Stimulated activated effector memory CD8-positive, alpha-beta T cell treated with anti-CD3 and anti-CD28 coated beads, Interleukin-12 subunit alpha, Interleukin-12 subunit beta, amount 100 ng/mL, for 72 hours (primary cell): ENCODE measurements around the gene DDRGK1.
"Not testable (repeated sequence)": the region's sequence is repeated elsewhere in the genome, so short reads cannot be mapped to it uniquely, and the experiment has no call there.

Source experiments
- ATAC-seq: fragments of 150-1000 bp; cut with Tn5 transposase; 2 replicates; pipeline ENCODE4 v1.10.0; 2021
- DNase-seq, 2 donors: peaks; one replicate each; pipeline ENCODE4 v3.0.0; 2021 to 2022; ENCODE audit warnings: low spot score in 2 of 2
- H3K27ac Mint-ChIP-seq: one replicate; pipeline ENCODE4 v1.8.0; 2022; ENCODE audit warnings: mild to moderate bottlenecking, mixed read lengths
- H3K36me3 Mint-ChIP-seq: one replicate; pipeline ENCODE4 v1.8.0; 2022; ENCODE audit warnings: mild to moderate bottlenecking, mixed read lengths
- H3K4me1 Mint-ChIP-seq: one replicate; pipeline ENCODE4 v1.8.0; 2022; ENCODE audit warnings: mixed read lengths
- H3K4me3 Mint-ChIP-seq: one replicate; pipeline ENCODE4 v1.8.0; 2022; ENCODE audit warnings: mild to moderate bottlenecking, mixed read lengths
- H3K9me3 Mint-ChIP-seq: one replicate; pipeline ENCODE4 v1.8.0; 2022; ENCODE audit warnings: mixed read lengths

DDRGK1 gene

DNA sequence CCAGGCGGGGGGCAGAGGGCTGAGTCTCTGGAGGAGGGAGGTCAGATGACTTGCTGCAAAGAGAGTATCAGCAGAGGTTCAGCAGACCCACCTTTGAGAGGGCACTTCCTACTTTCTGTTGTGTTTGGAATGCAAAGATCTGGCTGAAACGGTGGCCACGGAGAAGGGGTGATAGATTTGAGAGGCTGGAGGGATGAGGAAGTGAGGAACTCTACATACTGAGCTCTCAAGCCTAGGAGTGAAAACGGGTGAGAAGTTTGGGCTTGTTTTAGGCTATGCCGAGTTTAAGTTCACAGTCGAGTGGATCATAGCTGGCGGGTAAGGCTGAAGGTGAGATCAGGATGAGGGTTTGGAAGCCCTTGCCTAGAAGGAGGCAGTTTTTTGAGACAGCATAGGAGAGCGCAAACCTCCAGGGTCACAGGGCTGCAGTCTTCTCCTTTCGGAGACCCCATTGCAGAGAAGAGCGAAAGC is 4.3 kb upstream of the DDRGK1 start:
- DNase-seq (peak in 1 of 2 donors; percentile 55), ATAC-seq (peak; percentile 2)
- Mint-ChIP-seq H3K36me3 (peaks cover 27% of the 10 kb centered on the region), H3K9me3 (no peaks in the 10 kb centered on the region), H3K4me3 (peak overlapping the region; percentile 97), H3K27ac (peak overlapping the region; percentile 99), H3K4me1 (peaks cover 37% of the 10 kb centered on the region)

DNA sequence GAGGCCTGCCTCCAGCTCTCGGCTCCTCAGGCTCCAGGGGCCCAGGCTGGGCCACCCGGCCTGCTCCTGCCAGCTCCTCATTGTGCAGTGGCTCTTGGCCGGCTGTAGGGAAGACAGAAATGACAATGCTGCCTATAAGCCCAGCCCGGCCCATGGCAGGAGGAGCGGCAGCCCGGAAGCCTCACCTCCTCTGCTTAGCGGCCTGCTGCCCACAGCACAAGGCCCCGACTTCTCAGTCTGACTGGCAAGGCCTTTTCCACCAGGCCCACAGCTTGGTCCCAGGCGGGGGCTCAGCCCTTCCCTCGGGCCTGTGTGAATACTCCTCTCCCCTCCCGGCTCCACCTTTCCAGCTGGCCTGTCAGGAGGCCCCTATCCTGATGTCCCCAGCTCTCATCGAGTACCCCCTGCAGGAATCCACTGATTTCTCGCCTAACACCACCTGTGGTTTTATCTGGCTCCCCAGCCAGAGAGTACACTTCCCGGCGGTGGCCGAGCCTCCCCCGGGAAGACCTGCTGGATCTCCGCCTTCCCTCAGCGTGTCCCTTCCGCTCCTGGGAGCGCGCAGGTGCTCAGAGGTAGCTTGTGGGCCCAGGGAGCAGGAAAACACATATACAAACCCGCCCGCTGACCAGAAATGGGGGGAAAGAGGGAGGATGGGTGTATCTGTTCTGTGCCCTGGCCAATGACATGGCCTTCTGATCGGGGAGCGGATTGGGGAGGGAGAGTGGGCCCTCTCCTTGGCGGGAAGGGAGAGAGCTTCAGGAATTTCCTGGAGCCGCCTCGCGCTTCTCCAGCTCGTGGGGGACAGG is 963 bp downstream of the DDRGK1 start:
- peaks cover 26% of the 10 kb centered on the region for H3K4me1 Mint-ChIP-seq
- DNase-seq (peak; percentile 41 to 84), ATAC-seq (peak; percentile 83)
- peaks cover 60% of the 10 kb centered on the region for H3K36me3 Mint-ChIP-seq
- H3K4me3 Mint-ChIP-seq = peak overlapping the region; percentile 99
- H3K27ac Mint-ChIP-seq = peak overlapping the region; percentile 99
- no peaks in the 10 kb centered on the region for H3K9me3 Mint-ChIP-seq

DNA sequence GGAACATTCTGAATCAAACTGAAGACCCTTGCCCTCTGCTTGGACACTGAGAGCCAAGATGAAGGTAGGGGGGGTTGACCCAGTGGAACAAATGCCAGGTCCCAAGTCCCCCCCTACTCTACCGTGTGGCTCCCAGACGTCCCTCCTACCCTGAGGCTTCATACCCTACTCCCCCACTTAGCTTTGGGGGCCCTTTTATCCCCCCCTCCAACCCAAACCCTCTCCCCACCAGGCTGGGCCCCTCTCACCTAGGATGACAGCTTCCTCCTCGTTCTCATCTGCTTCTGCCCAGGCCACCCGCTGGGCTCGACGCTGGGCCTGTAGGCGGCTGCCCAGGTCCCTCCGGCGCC is 1.5 kb downstream of the DDRGK1 start:
- H3K4me3 Mint-ChIP-seq = peak overlapping the region; percentile 99
- no peaks in the 10 kb centered on the region for H3K9me3 Mint-ChIP-seq
- DNase-seq (no peak), ATAC-seq (no peak)
- peaks cover 64% of the 10 kb centered on the region for H3K36me3 Mint-ChIP-seq
- peak overlapping the region; percentile 99 for H3K27ac Mint-ChIP-seq
- peaks cover 23% of the 10 kb centered on the region for H3K4me1 Mint-ChIP-seq

DNA sequence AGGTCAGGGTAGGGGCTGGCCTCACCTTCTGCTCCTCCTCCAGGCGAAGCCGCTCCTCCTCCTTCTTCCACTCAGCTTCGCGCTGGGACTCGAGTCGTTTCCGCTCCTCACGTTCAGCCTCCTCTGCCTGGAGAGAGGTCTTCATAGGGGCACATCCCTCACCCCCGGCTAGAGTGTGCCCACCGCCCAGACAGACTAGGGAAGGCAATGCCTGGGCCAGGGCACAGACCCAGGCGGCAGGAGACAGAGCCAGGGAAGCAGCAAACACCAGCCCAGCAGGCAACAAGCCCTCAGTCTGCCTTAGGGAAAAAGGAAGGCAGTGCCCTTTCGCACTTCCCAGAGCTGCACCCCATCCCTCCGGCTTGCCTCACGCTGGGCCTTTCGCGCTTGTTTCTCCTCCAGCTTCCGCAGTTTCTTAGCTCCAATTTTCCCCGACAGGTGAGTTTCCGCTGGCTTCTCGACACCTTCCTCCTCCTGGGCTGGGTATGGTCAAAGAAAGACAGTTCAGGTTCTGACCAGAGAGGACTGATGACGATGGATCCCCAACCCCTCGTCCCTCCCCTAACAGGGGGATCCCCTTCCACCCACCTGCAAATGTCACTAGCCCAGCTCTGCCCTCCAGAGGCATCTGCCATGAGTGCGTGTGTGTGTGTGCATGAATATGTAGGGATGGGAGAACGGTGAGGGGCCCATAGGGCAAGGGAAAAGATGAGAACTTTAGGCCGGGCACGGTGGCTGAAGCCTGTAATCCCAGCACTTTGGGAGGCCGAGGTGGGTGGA is 4.3 kb downstream of the DDRGK1 start:
- Mint-ChIP-seq H3K36me3 (peaks cover 92% of the 10 kb centered on the region), H3K4me3 (no peak overlapping the region), H3K4me1 (peaks cover 34% of the 10 kb centered on the region), H3K27ac (no peak overlapping the region), H3K9me3 (no peaks in the 10 kb centered on the region)
- DNase-seq (no peak), ATAC-seq (no peak)

DNA sequence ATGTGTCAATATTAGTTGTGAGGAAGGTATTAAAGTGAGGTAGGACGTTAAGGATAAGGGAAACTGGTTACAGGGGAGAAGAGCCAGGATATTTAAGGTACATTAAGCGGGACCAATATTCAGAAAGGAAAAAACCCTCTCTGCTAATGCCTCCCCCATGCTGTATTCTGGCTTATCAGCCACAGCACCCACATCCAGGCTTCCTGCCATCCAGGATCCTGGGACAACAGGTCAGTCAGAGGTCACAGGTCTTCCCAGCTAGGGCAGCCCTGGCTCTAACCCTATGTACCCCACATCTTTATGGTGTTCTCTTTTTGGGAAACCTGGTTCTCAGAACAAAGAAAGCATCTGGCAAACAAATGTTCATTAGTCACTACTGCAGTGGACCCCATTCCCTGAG is 5.3 kb downstream of the DDRGK1 start:
- ATAC-seq = no peak
- peaks cover 95% of the 10 kb centered on the region for H3K36me3 Mint-ChIP-seq
- no peak overlapping the region for H3K4me3 Mint-ChIP-seq
- H3K27ac Mint-ChIP-seq = no peak overlapping the region
- peaks cover 28% of the 10 kb centered on the region for H3K4me1 Mint-ChIP-seq
- DNase-seq = no peak
- H3K9me3 Mint-ChIP-seq = no peaks in the 10 kb centered on the region

DNA sequence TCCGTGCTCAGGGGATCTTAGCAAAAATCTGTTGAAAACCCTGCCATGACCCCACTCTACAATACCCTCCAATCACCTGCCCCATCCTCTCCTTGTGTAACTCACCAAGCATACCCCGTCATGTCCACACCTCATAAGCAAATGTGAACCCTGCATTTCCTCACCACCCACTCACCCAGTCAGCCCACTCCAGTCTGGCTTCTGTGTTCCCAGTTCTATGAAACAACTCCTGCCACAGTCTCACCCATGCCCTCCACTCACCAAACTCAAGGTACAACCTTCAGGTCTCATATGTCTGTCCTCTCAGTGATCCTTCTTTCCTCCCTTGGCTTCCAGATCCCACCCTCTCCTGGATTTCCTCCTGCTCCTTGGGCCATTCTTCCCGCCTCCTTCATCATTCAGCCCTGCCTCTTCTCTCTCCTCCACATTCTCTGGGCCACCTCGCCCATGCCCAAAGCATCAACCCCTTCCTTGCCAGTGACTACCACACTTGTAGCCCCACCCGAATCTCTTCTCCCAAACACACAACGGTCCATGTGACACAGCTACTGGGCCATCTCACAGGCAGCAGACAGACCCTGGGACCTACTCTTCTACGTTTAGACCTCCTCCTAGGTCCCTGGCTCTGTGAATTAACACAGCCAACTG is 8.8 kb downstream of the DDRGK1 start:
- H3K9me3 Mint-ChIP-seq = no peaks in the 10 kb centered on the region
- peak overlapping the region; percentile 50 for H3K27ac Mint-ChIP-seq
- no peak for DNase-seq
- peaks cover 99% of the 10 kb centered on the region for H3K36me3 Mint-ChIP-seq
- H3K4me1 Mint-ChIP-seq = peaks cover 23% of the 10 kb centered on the region
- ATAC-seq = no peak
- H3K4me3 Mint-ChIP-seq = no peak overlapping the region

DNA sequence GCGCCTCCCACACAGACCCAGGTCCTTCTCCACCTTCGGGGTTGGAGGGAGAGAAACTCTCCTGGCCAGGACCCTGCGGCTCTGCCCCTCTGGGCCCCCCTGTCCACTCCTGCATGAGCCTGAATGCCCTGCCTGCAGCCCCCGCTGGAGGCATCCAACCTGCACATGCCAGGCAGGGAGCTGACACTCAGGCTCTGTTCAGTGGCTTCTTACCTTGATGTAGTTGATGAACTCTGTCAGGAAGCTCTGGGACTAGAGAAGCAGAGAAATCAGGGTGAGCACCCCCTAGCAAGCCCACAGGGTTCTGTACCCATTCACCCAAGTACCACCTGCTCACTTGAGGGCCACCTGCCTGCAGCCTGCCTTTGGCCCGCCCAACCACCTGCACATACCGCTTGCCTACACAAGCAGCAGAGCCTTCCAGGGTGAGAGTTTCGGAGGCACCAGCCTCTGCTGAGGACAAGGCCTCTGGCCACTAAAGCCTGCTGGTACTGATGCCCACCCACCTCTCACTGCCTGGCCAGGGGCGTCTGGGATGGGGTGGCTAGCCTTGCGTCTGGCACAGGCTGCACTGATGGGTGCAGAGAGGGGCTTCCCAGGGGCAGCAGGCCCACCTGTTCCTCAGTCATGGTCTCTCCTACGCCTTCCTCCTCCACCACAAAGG is 9.7 kb downstream of the DDRGK1 start:
- peak overlapping the region; percentile 50 for H3K27ac Mint-ChIP-seq
- ATAC-seq (no peak), DNase-seq (no peak)
- no peaks in the 10 kb centered on the region for H3K9me3 Mint-ChIP-seq
- H3K36me3 Mint-ChIP-seq = peaks cover 95% of the 10 kb centered on the region
- H3K4me3 Mint-ChIP-seq = no peak overlapping the region
- peaks cover 21% of the 10 kb centered on the region for H3K4me1 Mint-ChIP-seq

DNA sequence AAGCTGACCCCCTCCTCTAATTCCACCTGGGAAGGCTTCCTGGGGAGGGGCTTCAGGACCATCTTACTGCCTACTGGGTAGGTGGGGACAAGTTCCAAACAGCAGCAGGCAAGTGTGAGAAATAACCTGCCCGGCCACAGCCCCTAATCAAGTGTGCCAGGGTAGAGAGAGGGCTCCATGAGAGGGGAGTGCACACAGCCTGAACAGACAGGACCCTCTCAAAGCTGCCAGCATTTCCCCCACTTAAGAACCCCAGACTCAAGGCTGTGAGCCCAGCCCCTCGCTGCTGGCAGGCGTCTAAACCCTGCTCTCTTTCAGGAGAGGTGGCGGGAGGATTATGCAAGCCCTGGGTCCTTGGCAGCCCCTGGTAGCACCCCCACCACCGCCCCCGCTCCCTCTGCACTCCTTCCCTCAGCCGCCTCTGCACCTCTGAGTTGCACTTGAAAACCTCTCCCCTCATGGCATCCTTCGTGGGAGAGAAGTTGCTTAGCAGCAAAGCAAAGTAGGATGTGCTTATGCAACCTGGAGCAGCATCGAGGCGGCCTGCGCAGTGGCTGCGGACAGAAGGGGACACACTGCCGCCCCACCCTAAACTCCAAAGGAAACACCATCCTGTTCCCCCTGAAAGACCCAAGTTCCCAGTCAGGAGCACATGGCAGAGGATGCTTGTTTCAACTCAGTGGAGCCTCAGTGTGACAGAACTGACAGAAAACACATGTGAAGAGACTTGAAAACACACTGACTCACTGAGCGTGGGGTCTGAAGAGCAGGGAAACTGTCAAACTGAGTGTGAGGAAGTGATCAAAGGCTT is 10.5 kb downstream of the DDRGK1 start:
- ATAC-seq (no peak), DNase-seq (no peak)
- Mint-ChIP-seq H3K36me3 (peaks cover 88% of the 10 kb centered on the region), H3K27ac (no peak overlapping the region), H3K4me3 (no peak overlapping the region), H3K9me3 (no peaks in the 10 kb centered on the region), H3K4me1 (peaks cover 17% of the 10 kb centered on the region)

DNA sequence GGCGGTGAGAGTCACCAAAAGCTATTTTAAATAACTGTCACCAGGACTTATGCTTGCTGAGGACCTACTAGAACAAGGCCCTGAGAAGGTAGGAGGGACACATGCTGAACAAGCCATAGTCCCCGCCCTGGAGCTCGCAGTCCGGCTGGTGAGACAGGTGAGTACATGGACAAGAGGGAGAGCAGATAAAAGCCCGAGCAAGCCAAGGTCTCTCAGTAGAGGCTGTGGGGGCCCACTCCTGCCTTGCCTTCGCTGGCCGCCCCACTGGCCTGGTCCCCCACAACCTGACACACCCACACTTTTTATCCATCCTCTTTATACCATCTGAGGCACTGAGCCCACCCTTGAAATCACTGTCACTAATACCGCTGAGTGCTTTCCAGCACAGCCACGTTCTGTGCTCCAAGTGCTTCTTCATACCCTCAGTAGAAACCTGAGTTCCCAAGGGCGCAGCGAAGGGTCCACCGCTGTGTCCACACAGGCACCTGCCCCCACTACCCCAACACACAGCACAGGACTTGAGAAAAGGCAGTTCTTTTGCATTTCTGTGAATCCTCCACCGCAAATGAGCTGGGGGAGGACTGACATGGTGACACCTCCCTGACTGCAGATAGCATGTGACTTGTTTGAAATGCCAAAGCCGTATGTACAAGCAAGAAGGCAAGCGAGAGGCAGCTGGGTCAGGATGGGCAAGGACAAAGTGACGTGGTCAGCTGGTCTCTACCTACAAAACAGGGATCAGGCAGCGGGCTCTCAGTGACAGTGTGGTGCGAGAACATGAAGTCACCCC is 12.1 kb downstream of the DDRGK1 start:
- Mint-ChIP-seq H3K4me3 (no peak overlapping the region), H3K27ac (peak overlapping the region; percentile 3), H3K4me1 (peaks cover 17% of the 10 kb centered on the region), H3K36me3 (peaks cover 79% of the 10 kb centered on the region), H3K9me3 (no peaks in the 10 kb centered on the region)
- ATAC-seq (no peak), DNase-seq (no peak)

DNA sequence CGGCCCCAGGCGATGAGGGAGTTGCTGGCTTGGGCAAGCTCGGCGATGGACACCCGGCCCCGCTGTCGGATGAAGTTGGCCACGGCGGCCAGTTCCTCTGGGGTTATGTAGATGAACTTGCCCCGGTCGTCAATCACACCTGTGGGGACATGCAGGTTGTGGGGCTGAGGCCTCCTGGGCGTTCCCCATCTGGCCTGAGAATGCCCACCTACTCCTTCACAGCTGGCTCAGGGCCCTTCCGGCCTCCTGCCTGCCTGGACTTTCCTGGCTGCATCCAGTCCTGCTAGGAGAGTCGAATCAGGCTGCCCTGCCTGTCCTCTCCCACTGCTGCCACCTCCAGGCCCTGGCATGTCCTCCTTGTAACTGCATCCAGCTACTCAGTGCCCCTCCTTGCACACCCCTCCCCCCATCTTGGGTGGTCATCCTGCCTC is 13.8 kb downstream of the DDRGK1 start:
- Mint-ChIP-seq H3K36me3 (peaks cover 62% of the 10 kb centered on the region), H3K27ac (no peak overlapping the region), H3K9me3 (no peaks in the 10 kb centered on the region), H3K4me1 (peaks cover 12% of the 10 kb centered on the region), H3K4me3 (no peak overlapping the region)
- no peak for ATAC-seq
- DNase-seq = no peak

DNA sequence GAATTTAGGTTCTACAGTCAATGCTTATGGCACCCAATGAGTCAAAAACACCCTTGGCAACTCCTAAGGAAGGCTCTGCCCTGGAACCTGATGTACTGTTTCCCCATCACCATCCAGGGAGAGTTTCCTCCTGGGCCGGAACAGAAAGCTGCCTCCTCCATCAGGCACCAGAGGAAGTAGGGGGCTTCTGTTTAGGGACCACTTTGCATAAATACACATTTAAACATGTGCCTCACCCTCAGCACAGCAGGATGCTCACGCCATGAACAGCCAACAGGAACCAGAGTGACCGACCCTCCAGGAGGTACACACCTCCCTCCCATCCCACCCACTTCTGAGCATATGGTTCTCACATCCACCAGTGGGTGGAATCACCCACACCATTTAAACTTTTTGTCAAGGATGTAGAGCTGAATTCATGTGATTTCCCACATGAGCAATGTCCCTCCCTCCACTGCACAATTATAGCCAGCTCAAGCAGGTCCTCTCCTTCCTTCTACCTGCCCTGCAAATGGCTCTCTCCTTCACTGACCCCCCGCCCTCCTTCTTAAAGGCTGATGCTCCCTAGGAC is 14.8 kb downstream of the DDRGK1 start:
- H3K9me3 Mint-ChIP-seq = no peaks in the 10 kb centered on the region
- DNase-seq = no peak
- no peak overlapping the region for H3K4me3 Mint-ChIP-seq
- peaks cover 51% of the 10 kb centered on the region for H3K36me3 Mint-ChIP-seq
- peak overlapping the region; percentile 67 for H3K27ac Mint-ChIP-seq
- ATAC-seq = no peak
- peaks cover 5% of the 10 kb centered on the region for H3K4me1 Mint-ChIP-seq

DNA sequence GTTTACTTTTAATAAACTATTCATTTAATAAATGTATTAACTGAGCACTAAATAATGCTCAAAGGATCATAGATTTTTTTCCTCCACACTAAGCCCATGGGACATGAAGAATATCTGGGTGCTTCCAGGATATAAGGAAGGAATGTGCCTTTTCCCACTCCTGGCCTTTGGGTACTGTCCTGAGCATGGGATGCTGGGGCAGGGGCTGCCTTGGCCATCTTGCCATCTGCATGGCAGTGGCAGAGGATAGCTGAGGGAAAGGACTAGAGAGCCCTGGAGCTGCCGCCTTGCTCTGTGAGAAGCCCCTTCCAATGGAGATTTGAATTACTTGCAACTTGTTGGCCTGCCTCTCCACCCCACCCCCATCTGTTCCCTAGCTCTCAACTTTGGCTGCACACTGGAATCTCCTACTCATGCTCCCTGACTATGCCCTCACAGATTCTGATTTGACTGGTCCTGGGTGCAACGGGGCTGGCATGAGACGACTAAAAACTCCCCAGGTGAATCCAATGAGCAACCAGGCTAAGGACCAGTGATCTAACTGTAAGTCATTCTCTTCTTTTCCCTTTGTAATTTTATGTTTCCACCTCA is 15.6 kb downstream of the DDRGK1 start:
- DNase-seq (no peak), ATAC-seq (no peak)
- H3K4me3 Mint-ChIP-seq = no peak overlapping the region
- H3K27ac Mint-ChIP-seq = peak overlapping the region; percentile 67
- H3K36me3 Mint-ChIP-seq = peaks cover 44% of the 10 kb centered on the region
- no peaks in the 10 kb centered on the region for H3K9me3 Mint-ChIP-seq
- H3K4me1 Mint-ChIP-seq = peaks cover 5% of the 10 kb centered on the region

DNA sequence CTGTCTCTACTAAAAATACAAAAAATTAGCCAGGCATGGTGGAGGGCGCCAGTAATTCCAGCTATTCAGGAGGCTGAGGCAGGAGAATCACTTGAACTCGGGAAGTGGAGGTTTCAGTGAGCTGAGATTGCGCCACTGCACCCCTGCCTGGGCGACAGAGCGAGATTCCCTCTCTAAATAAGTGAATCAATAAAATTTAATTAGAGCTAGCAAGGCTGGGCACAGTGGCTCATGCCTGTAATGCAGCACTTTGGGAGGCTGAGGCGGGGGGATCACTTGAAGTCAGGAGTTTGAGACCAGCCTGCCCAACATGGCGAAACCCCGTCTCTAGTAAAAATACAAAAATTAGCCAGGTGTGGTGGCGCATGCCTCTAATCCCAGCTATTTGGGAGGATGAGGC is 16.6 kb downstream of the DDRGK1 start:
- peaks cover 34% of the 10 kb centered on the region for H3K36me3 Mint-ChIP-seq
- H3K4me3 Mint-ChIP-seq, H3K4me1 Mint-ChIP-seq, H3K27ac Mint-ChIP-seq, DNase-seq, H3K9me3 Mint-ChIP-seq, ATAC-seq: not testable (repeated sequence)
